Peyer's patch (tissue), 4 donors: ENCODE results near the gene RFFL. TPM values are rescaled to one million over a fixed set of nuclear protein-coding genes. Genes with fewer than 3 reads are reported as not detected.
"Not testable (repeated sequence)": the region's sequence is repeated elsewhere in the genome, so short reads cannot be mapped to it uniquely, and the experiment has no call there.

Experiments
- DNase-seq, 3 donors: peaks; one replicate each; pipeline ENCODE4 v3.0.0-alpha.2; 2017 to 2019
- H3K27ac ChIP-seq, 4 donors: fragments of 200-600 bp; sonication (generic); one replicate each; pipeline ENCODE4 v1.5.1; 2016 to 2019
- H3K27me3 ChIP-seq, 2 donors: fragments of 200-600 bp; sonication (generic); one replicate each; pipeline ENCODE4 v1.5.1; 2019
- H3K36me3 ChIP-seq, 3 donors: fragments of 200-600 bp; sonication (generic); one replicate each; pipeline ENCODE4 v1.5.1; 2016 to 2019
- H3K4me1 ChIP-seq, 4 donors: fragments of 200-600 bp; sonication (generic); one replicate each; pipeline ENCODE4 v1.5.1; 2016 to 2019
- H3K4me3 ChIP-seq, 4 donors: fragments of 200-600 bp; sonication (generic); 1 replicate in 3 of 4; 2 replicates in 1 of 4; pipeline ENCODE4 v1.5.1; 2016 to 2019; ENCODE audit warnings: mild to moderate bottlenecking in 1 of 4
- H3K9me3 ChIP-seq, 4 donors: fragments of 200-600 bp; sonication (generic); one replicate each; pipeline ENCODE4 v1.5.1; 2016 to 2019; ENCODE audit warnings: mild to moderate bottlenecking in 1 of 4
- POLR2A ChIP-seq, 2 donors: fragments of 450-650 bp; IDR thresholded peaks; one replicate each; pipeline ENCODE4 v1.5.1; 2017; ENCODE audit warnings: antibody characterized with exemption in 2 of 2, mild to moderate bottlenecking in 2 of 2, moderate library complexity in 2 of 2
- total RNA-seq, 4 donors: library from RNA; depleted of rRNA; stranded (reverse); fragments of >200 nt; gene quantifications; one replicate each; pipeline ENCODE4 v1.1.0, GENCODE V29; 2016
- TF ChIP-seq, protein P1 (sequence below), 6 experiments: fragments of 450-650 bp in 4 of 6; fragments of 200-600 bp in 2 of 6; sonication (generic) in 1 of 6; IDR thresholded peaks; one replicate each; pipeline ENCODE4 v1.5.1; 2017 to 2019; ENCODE audit warnings: antibody characterized with exemption in 6 of 6, mild to moderate bottlenecking in 3 of 6, moderate library complexity in 1 of 6

The RFFL gene
- total RNA-seq, 4 donors from 2014 or later = 33.0 to 76.7 (median 43.0) TPM

DNA sequence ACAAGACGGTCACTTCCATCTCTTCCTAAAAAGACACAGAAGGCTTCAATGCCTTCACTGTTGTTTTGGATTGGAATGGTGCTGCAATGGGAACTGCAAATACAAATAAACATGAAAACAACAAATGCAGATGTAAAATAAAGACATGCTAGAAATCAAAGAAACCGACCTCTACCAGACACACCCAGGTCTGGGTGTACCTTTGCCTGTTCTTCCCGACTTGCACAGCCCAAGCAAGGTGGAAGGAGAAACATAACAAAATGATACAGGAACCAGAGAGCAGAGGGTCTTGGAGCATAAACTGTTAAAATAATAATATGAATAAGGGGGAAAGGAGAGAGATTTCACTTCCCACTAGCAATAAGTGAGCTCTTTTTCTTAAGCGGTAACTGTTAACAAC, 17.3 kb downstream of the RFFL start:
- no peaks in the 10 kb centered on the region for H3K27me3 ChIP-seq
- H3K4me1 ChIP-seq = peaks cover 5 to 28% (median 16%) of the 10 kb centered on the region in 4 donors
- H3K36me3 ChIP-seq = no peaks in the 10 kb centered on the region
- peak overlapping the region in 1 of 4 donors; percentile 5 for H3K4me3 ChIP-seq
- H3K9me3 ChIP-seq = no peaks in the 10 kb centered on the region
- TF ChIP-seq, protein P1, sequence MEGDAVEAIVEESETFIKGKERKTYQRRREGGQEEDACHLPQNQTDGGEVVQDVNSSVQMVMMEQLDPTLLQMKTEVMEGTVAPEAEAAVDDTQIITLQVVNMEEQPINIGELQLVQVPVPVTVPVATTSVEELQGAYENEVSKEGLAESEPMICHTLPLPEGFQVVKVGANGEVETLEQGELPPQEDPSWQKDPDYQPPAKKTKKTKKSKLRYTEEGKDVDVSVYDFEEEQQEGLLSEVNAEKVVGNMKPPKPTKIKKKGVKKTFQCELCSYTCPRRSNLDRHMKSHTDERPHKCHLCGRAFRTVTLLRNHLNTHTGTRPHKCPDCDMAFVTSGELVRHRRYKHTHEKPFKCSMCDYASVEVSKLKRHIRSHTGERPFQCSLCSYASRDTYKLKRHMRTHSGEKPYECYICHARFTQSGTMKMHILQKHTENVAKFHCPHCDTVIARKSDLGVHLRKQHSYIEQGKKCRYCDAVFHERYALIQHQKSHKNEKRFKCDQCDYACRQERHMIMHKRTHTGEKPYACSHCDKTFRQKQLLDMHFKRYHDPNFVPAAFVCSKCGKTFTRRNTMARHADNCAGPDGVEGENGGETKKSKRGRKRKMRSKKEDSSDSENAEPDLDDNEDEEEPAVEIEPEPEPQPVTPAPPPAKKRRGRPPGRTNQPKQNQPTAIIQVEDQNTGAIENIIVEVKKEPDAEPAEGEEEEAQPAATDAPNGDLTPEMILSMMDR (IDR thresholded peaks at IDR 0.05) = no peak
- TF ChIP-seq POLR2A (IDR thresholded peaks at IDR 0.05) = no peak
- no peak for DNase-seq
- peak overlapping the region; percentile 55 to 74 (median 56) for H3K27ac ChIP-seq

DNA sequence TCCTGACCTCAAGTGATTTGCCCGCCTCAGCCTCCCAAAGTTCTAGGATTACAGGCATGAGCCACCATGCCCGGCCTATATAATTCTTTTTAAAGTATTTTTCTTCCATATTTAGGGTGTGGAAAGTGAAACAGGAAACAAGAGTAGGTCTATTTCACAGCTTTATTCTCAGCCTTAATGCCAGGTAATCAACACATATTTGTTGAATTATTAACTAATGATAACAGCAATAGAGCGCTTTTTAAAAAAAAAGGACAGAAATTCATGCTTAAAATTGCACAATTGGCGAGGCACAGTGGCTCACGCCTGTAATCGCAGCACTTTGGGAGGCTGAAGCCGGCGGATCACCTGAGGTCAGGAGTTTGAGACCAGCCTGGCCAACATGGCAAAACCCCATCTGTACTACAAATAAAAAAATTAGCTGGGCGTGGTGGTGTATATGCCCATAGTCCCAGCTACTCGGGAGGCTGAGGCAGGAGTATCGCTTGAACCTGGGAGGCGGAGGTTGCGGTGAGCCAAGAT, 18.0 kb downstream of the RFFL start:
- Histone ChIP-seq H3K4me1 (peaks cover 0 to 21% (median 13%) of the 10 kb centered on the region in 4 donors), H3K27ac (peak overlapping the region; percentile 55 to 79 (median 56)), H3K4me3 (peak overlapping the region in 2 of 4 donors; percentile 8 to 32)
- not testable (repeated sequence) for H3K9me3 ChIP-seq, DNase-seq, H3K36me3 ChIP-seq, H3K27me3 ChIP-seq

DNA sequence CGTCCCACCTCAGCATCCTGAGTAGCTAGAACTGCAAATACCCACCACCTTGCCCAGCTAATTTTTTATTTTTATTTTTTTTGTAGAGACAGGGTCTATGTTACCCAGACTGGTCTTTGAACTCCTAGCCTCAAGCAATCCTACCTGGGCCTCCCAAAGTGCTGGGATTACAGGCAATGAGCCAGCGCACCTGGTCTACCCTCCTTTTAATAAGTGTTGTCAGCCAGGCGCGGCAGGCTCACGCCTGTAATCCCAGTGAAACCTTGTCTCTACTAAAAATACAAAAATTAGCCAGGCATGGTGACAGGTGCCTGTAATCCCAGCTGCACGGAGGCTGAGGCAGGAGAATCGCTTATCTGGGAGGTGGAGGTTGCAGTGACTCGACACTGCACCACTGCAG, 19.3 kb downstream of the RFFL start:
- Histone ChIP-seq H3K9me3 (no peaks in the 10 kb centered on the region), H3K27ac (peak overlapping the region in 3 of 4 donors; percentile 55 to 79 (median 56)), H3K27me3 (no peaks in the 10 kb centered on the region), H3K4me1 (peaks cover 0 to 15% (median 6%) of the 10 kb centered on the region in 4 donors), H3K4me3 (no peak overlapping the region), H3K36me3 (no peaks in the 10 kb centered on the region)
- DNase-seq = no peak
- TF ChIP-seq POLR2A (IDR thresholded peaks at IDR 0.05) = no peak

DNA sequence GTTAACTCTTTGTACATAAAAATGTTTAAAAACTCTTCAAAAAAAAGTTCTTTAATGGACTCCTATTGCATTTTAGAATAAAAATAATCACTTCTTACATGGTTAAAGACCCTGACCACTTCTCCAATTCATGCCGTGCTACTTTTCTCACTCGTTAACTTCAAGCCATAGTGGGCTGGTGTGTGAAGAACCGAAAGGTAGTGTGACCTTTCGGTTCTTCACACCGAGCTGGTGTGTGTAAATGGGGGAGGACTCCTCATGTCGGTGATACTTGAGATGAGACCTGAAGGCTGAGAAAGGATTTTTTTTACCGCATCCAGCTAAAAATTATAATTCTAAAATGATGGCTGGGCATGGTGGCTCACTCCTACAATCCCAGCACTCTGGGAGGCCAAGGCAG, 22.1 kb downstream of the RFFL start:
- no peaks in the 10 kb centered on the region for H3K27me3 ChIP-seq
- H3K27ac ChIP-seq = no peak overlapping the region
- no peak for DNase-seq
- H3K9me3 ChIP-seq = no peaks in the 10 kb centered on the region
- peaks cover 0 to 9% (median 5%) of the 10 kb centered on the region in 4 donors for H3K4me1 ChIP-seq
- H3K36me3 ChIP-seq = no peaks in the 10 kb centered on the region
- no peak overlapping the region for H3K4me3 ChIP-seq
- no peak for TF ChIP-seq POLR2A (IDR thresholded peaks at IDR 0.05)
- TF ChIP-seq, protein P1 (IDR thresholded peaks at IDR 0.05) = no peak

DNA sequence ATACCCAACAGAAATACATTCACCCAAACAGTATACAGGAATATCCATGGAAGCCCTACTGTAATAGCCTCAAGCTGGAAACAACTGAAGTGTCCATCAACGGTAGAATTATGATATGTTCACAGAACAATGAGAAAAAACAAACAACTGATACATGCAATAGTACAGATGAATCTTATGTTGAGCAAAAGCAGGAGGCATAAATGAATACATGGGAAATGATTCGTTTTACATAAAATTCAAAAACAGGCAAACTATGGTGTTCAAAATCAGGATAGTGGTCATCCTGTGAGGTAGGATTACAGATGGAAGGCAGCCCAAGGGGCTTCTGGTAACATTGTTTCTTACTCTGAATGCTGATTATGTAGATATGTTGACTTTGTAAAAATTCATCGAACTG, 25.1 kb downstream of the RFFL start:
- H3K27me3 ChIP-seq = no peaks in the 10 kb centered on the region
- H3K27ac ChIP-seq = no peak overlapping the region
- no peaks in the 10 kb centered on the region for H3K4me1 ChIP-seq
- no peak for DNase-seq
- no peaks in the 10 kb centered on the region for H3K9me3 ChIP-seq
- no peaks in the 10 kb centered on the region for H3K36me3 ChIP-seq
- TF ChIP-seq, protein P1 (IDR thresholded peaks at IDR 0.05) = no peak
- no peak for TF ChIP-seq POLR2A (IDR thresholded peaks at IDR 0.05)
- H3K4me3 ChIP-seq = no peak overlapping the region

DNA sequence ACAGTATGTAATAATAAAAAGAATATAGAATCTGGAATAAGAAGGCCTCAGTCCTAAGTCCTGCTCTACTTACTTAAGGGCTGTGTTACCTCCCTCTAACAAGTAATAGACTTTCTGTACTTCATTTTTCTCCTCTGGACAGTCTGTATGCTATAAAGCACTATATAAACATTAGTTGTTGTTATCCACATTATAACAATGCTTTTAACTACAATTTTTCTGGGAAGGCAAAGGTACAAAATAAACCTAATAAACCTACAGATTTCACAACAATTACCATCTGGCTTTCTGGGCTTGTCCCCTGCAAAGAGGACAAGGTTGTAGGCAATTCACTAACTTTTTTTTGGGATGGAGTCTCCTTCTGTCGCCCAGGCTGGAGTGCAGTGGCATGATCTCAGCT, 32.7 kb downstream of the RFFL start:
- Histone ChIP-seq H3K4me1 (peaks cover 0 to 8% (median 5%) of the 10 kb centered on the region in 4 donors), H3K4me3 (no peak overlapping the region), H3K27me3 (no peaks in the 10 kb centered on the region), H3K36me3 (peaks cover 0 to 9% (median 0%) of the 10 kb centered on the region in 3 donors), H3K27ac (no peak overlapping the region), H3K9me3 (no peaks in the 10 kb centered on the region)
- no peak for TF ChIP-seq POLR2A (IDR thresholded peaks at IDR 0.05)
- TF ChIP-seq, protein P1 (IDR thresholded peaks at IDR 0.05) = no peak
- no peak for DNase-seq
